SK-N-MC (cell line): ENCODE results near the gene PCNX2.

Experiments used
- DNase-seq: peaks from one replicate; pipeline ENCODE4 v3.0.0-alpha.2; 2011; ENCODE audit warnings: low read depth, low spot score
- H3K27ac ChIP-seq: fragments of 200-600 bp; sonication (generic); 2 replicates; pipeline ENCODE4 v1.5.1; 2016; ENCODE audit warnings: mixed run types
- H3K36me3 ChIP-seq: fragments of 200-600 bp; sonication (generic); 2 replicates; pipeline ENCODE4 v1.6.1; 2017; ENCODE audit warnings: antibody characterized with exemption, low read length, mixed read lengths; ENCODE audit not compliant: insufficient read depth
- H3K4me3 ChIP-seq: fragments of 200-600 bp; sonication (generic); 2 replicates; pipeline ENCODE4 v1.5.1; 2016
- H3K9ac ChIP-seq: fragments of 200-600 bp; sonication (generic); 2 replicates; pipeline ENCODE4 v1.8.0; 2017; ENCODE audit warnings: mixed run types, mixed read lengths; ENCODE audit not compliant: insufficient read length
- H3K9me3 ChIP-seq: fragments of 200-600 bp; sonication (generic); 2 replicates; pipeline ENCODE4 v1.6.1; 2017; ENCODE audit warnings: low read depth, mild to moderate bottlenecking, antibody characterized with exemption, low read length, moderate library complexity, mixed read lengths
- EZH2 ChIP-seq: fragments of 200-600 bp; sonication (generic); IDR thresholded peaks from one replicate; pipeline ENCODE4 v1.6.1; 2017; ENCODE audit warnings: antibody characterized with exemption
- FOXP2 ChIP-seq: optimal IDR thresholded peaks from 2 replicates; pipeline ENCODE3; 2011; ENCODE audit warnings: mild to moderate bottlenecking, moderate library complexity; ENCODE audit not compliant: insufficient read depth; ENCODE audit errors: extremely low read length, control extremely low read depth
- POLR2AphosphoS5 ChIP-seq: IDR thresholded peaks from 2 replicates; pipeline ENCODE4 v1.6.1; 2012; ENCODE audit warnings: mild to moderate bottlenecking, low read depth, low read length, borderline replicate concordance

PCNX2 gene

GRCh38 chr1:233031521-233031920 is 264.0 kb downstream of the PCNX2 start:
- Histone ChIP-seq H3K27ac (no peak overlapping the region), H3K9me3 (no peaks in the 10 kb centered on the region), H3K9ac (no peak overlapping the region), H3K36me3 (no peaks in the 10 kb centered on the region), H3K4me3 (no peak overlapping the region)
- TF ChIP-seq FOXP2, result no peak
- TF ChIP-seq EZH2, result no peak
- TF ChIP-seq POLR2AphosphoS5, result no peak
- DNase-seq, result no peak

- no peak overlapping the region for H3K4me3 ChIP-seq
- H3K9ac ChIP-seq, result no peak overlapping the region
- no peak overlapping the region for H3K27ac ChIP-seq
- H3K9me3 ChIP-seq, result no peaks in the 10 kb centered on the region
- no peaks in the 10 kb centered on the region for H3K36me3 ChIP-seq
- TF ChIP-seq FOXP2 (no peak), POLR2AphosphoS5 (no peak), EZH2 (no peak)
- DNase-seq, result no peak
Measured at GRCh38 chr1:233027046-233027445, 268.5 kb downstream of the PCNX2 start.

- no peaks in the 10 kb centered on the region for H3K9me3 ChIP-seq
- H3K9ac ChIP-seq, result no peak overlapping the region
- H3K27ac ChIP-seq, result no peak overlapping the region
- no peaks in the 10 kb centered on the region for H3K36me3 ChIP-seq
- DNase-seq, result no peak
- no peak overlapping the region for H3K4me3 ChIP-seq
- TF ChIP-seq EZH2, result no peak
- no peak for TF ChIP-seq POLR2AphosphoS5
- no peak for TF ChIP-seq FOXP2
Measured at GRCh38 chr1:233025567-233025966, 270.0 kb downstream of the PCNX2 start.

GRCh38 chr1:233025157-233025556 is 270.4 kb downstream of the PCNX2 start:
- no peaks in the 10 kb centered on the region for H3K9me3 ChIP-seq
- no peak overlapping the region for H3K4me3 ChIP-seq
- no peak overlapping the region for H3K27ac ChIP-seq
- no peak for DNase-seq
- no peaks in the 10 kb centered on the region for H3K36me3 ChIP-seq
- no peak overlapping the region for H3K9ac ChIP-seq
- TF ChIP-seq FOXP2, result no peak

- H3K4me3 ChIP-seq, result no peak overlapping the region
- no peaks in the 10 kb centered on the region for H3K9me3 ChIP-seq
- no peak overlapping the region for H3K9ac ChIP-seq
- DNase-seq, result no peak
- H3K27ac ChIP-seq, result no peak overlapping the region
- no peaks in the 10 kb centered on the region for H3K36me3 ChIP-seq
- TF ChIP-seq FOXP2 (no peak), POLR2AphosphoS5 (no peak), EZH2 (no peak)
Measured at GRCh38 chr1:233024199-233024598, 271.3 kb downstream of the PCNX2 start.

- no peaks in the 10 kb centered on the region for H3K36me3 ChIP-seq
- TF ChIP-seq POLR2AphosphoS5 (no peak), FOXP2 (no peak), EZH2 (no peak)
- DNase-seq, result no peak
- H3K27ac ChIP-seq, result no peak overlapping the region
- H3K9me3 ChIP-seq, result no peaks in the 10 kb centered on the region
- H3K4me3 ChIP-seq, result no peak overlapping the region
- no peak overlapping the region for H3K9ac ChIP-seq
Measured at GRCh38 chr1:233022246-233022645, 273.3 kb downstream of the PCNX2 start.

GRCh38 chr1:233020426-233020825 is 275.1 kb downstream of the PCNX2 start:
- no peak overlapping the region for H3K4me3 ChIP-seq
- H3K27ac ChIP-seq, result no peak overlapping the region
- DNase-seq, result peak; percentile 16
- H3K36me3 ChIP-seq, result no peaks in the 10 kb centered on the region
- H3K9ac ChIP-seq, result no peak overlapping the region
- no peaks in the 10 kb centered on the region for H3K9me3 ChIP-seq
- TF ChIP-seq FOXP2 (no peak), POLR2AphosphoS5 (no peak), EZH2 (no peak)

- Histone ChIP-seq H3K4me3 (no peak overlapping the region), H3K36me3 (no peaks in the 10 kb centered on the region), H3K27ac (no peak overlapping the region), H3K9me3 (no peaks in the 10 kb centered on the region), H3K9ac (no peak overlapping the region)
- DNase-seq, result no peak
- TF ChIP-seq FOXP2 (no peak), EZH2 (no peak), POLR2AphosphoS5 (no peak)
Measured at GRCh38 chr1:233019778-233020325, 275.7 kb downstream of the PCNX2 start.

- DNase-seq, result no peak
- H3K27ac ChIP-seq, result no peak overlapping the region
Measured at GRCh38 chr1:233019083-233019482, 276.4 kb downstream of the PCNX2 start.

More at GRCh38 chr1:233019083-233019482, 276.4 kb downstream of the PCNX2 start:
- H3K9me3 ChIP-seq, result no peaks in the 10 kb centered on the region
- H3K36me3 ChIP-seq, result no peaks in the 10 kb centered on the region
- no peak overlapping the region for H3K9ac ChIP-seq
- no peak overlapping the region for H3K4me3 ChIP-seq
- TF ChIP-seq FOXP2 (no peak), EZH2 (no peak), POLR2AphosphoS5 (no peak)
